CD4-positive, CD25-positive, alpha-beta regulatory T cell (primary cell): ENCODE measurements around the gene RNLS. TPM values are rescaled to one million over a fixed set of nuclear protein-coding genes. Genes with fewer than 3 reads are reported as not detected.

Source experiments
- ATAC-seq, 2 donors: fragments of 150-1000 bp; cut with Tn5 transposase; one replicate each; pipeline ENCODE4 v1.10.0; 2021; ENCODE audit warnings: low read depth in 2 of 2, moderate number of reproducible peaks in 2 of 2, moderate library complexity in 1 of 2
- DNase-seq, 3 donors: peaks; one replicate each; pipeline versions ENCODE4 v3.0.0 to v3.0.0-alpha.2; 2012 to 2022; ENCODE audit warnings: mixed read lengths in 1 of 3
- H3K27ac ChIP-seq: one replicate; pipeline ENCODE4 v1.7.0; 2013; ENCODE audit warnings: mild to moderate bottlenecking, low read length; ENCODE audit not compliant: insufficient read depth, poor library complexity, severe bottlenecking
- H3K27me3 ChIP-seq: one replicate; pipeline ENCODE4 v1.7.0; 2013; ENCODE audit warnings: low read length; ENCODE audit not compliant: control insufficient read depth, insufficient read depth
- H3K36me3 ChIP-seq: one replicate; pipeline ENCODE4 v1.7.0; 2013; ENCODE audit warnings: mild to moderate bottlenecking, low read length, moderate library complexity; ENCODE audit not compliant: control insufficient read depth, insufficient read depth
- H3K4me1 ChIP-seq: 2 replicates; pipeline ENCODE4 v1.7.0; 2013; ENCODE audit warnings: mild to moderate bottlenecking, low read length; ENCODE audit not compliant: insufficient read depth, control insufficient read depth, poor library complexity, severe bottlenecking
- H3K4me3 ChIP-seq: one replicate; pipeline ENCODE4 v1.7.0; 2013; ENCODE audit warnings: low read depth, mild to moderate bottlenecking, low read length, moderate library complexity
- H3K9me3 ChIP-seq, 2 experiments: 1 replicate in 1 of 2; 2 replicates in 1 of 2; pipeline ENCODE4 v1.7.0; 2013; ENCODE audit warnings: low read length in 2 of 2, mild to moderate bottlenecking in 1 of 2, moderate library complexity in 1 of 2; ENCODE audit not compliant: control insufficient read depth in 2 of 2
- H3K27ac Mint-ChIP-seq, 3 donors: one replicate each; pipeline ENCODE4 v1.8.0; 2020 to 2022; ENCODE audit warnings: mild to moderate bottlenecking in 3 of 3, mixed read lengths in 3 of 3, moderate library complexity in 2 of 3
- H3K27me3 Mint-ChIP-seq: one replicate; pipeline ENCODE4 v1.8.0; 2022; ENCODE audit warnings: mild to moderate bottlenecking, mixed read lengths
- H3K36me3 Mint-ChIP-seq: one replicate; pipeline ENCODE4 v1.8.0; 2020; ENCODE audit warnings: mixed read lengths
- H3K4me1 Mint-ChIP-seq, 4 donors: one replicate each; pipeline ENCODE4 v1.8.0; 2020 to 2022; ENCODE audit warnings: mixed read lengths in 4 of 4, mild to moderate bottlenecking in 1 of 4
- H3K4me3 Mint-ChIP-seq, 4 donors: one replicate each; pipeline ENCODE4 v1.8.0; 2020 to 2022; ENCODE audit warnings: mild to moderate bottlenecking in 4 of 4, mixed read lengths in 4 of 4, moderate library complexity in 3 of 4
- H3K9me3 Mint-ChIP-seq, 7 donors: one replicate each; pipeline ENCODE4 v1.8.0; 2020 to 2022; ENCODE audit warnings: mixed read lengths in 7 of 7, mild to moderate bottlenecking in 3 of 7, moderate library complexity in 2 of 7
- polyA plus RNA-seq, 4 donors: library from polyadenylated mRNA; unstranded; fragments of 300-500 nt; fragmentation: Illumina TruSeq; gene quantifications; one replicate each; pipeline ENCODE4 v1.2.3, GENCODE V29; 2021
- total RNA-seq: library from RNA; stranded (reverse); gene quantifications from one replicate; pipeline ENCODE4 v1.2.3, GENCODE V29; 2022

Gene RNLS
- total and polyA plus RNA-seq, 5 donors from 2014 or later = 1.6 to 5.6 (median 4.4) TPM

DNA sequence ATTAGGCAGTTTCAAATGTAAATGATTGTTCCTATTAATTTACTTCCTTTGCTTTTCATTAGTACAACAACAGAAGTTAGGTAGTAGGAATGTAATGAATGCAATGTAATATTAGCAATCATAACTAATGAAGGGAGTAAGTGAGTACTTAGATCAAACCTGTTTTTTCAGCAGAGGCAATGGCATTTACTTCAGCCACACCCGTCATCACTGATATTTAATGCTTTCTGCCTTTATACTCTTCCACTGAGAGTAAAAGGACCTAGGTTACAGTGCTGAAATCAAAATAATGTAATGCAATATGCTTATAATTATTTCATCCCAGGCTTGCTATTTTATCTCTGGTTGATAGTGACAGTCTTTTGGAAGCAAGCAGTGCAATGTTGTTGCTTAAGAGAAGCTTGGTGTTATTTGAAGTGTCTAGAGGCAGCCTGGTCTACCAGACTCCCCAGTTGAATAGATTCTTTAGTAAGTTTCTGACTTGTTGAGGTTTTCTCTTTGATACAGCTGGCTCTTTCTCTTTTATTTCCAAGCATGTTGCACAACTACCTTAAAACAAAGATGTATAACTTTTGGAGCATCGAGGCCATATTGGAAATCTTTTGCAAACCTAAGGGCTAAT lies 149.4 kb downstream of the RNLS start:
- no peaks in the 10 kb centered on the region for H3K9me3 ChIP-seq
- DNase-seq (no peak), ATAC-seq (no peak)
- H3K9me3 Mint-ChIP-seq = peaks cover 0 to 2% (median 0%) of the 10 kb centered on the region in 7 donors
- no peaks in the 10 kb centered on the region for H3K36me3 Mint-ChIP-seq
- no peak overlapping the region for H3K27ac ChIP-seq
- H3K36me3 ChIP-seq = no peaks in the 10 kb centered on the region
- H3K27me3 Mint-ChIP-seq = peaks cover 11% of the 10 kb centered on the region
- no peaks in the 10 kb centered on the region for H3K27me3 ChIP-seq
- no peak overlapping the region for H3K4me3 ChIP-seq
- H3K4me1 Mint-ChIP-seq = peaks cover 0 to 7% (median 2%) of the 10 kb centered on the region in 4 donors
- H3K27ac Mint-ChIP-seq = no peak overlapping the region
- H3K4me3 Mint-ChIP-seq = no peak overlapping the region
- H3K4me1 ChIP-seq = no peaks in the 10 kb centered on the region

- no peaks in the 10 kb centered on the region for H3K27me3 ChIP-seq
- Mint-ChIP-seq H3K4me1 (peaks cover 6 to 13% (median 12%) of the 10 kb centered on the region in 4 donors), H3K4me3 (no peak overlapping the region), H3K9me3 (peaks cover 0 to 5% (median 0%) of the 10 kb centered on the region in 7 donors), H3K27me3 (peaks cover 11% of the 10 kb centered on the region), H3K27ac (no peak overlapping the region), H3K36me3 (no peaks in the 10 kb centered on the region)
- no peak overlapping the region for H3K4me3 ChIP-seq
- ATAC-seq (no peak), DNase-seq (no peak)
- H3K36me3 ChIP-seq = no peaks in the 10 kb centered on the region
- H3K4me1 ChIP-seq = no peaks in the 10 kb centered on the region
- H3K27ac ChIP-seq = no peak overlapping the region
- no peaks in the 10 kb centered on the region for H3K9me3 ChIP-seq
These were observed 152.0 kb downstream of the RNLS start for GRCh38 chr10:88431103-88431502.

- no peaks in the 10 kb centered on the region for H3K4me1 ChIP-seq
- H3K9me3 ChIP-seq = no peaks in the 10 kb centered on the region
- no peaks in the 10 kb centered on the region for H3K36me3 ChIP-seq
- H3K4me3 ChIP-seq = no peak overlapping the region
- H3K27me3 ChIP-seq = no peaks in the 10 kb centered on the region
- Mint-ChIP-seq H3K4me3 (no peak overlapping the region), H3K9me3 (peaks cover 0 to 5% (median 0%) of the 10 kb centered on the region in 7 donors), H3K36me3 (no peaks in the 10 kb centered on the region), H3K4me1 (peaks cover 6 to 15% (median 13%) of the 10 kb centered on the region in 4 donors), H3K27ac (no peak overlapping the region), H3K27me3 (peaks cover 10% of the 10 kb centered on the region)
- no peak overlapping the region for H3K27ac ChIP-seq
- ATAC-seq = no peak
- no peak for DNase-seq
These were observed 154.1 kb downstream of the RNLS start for GRCh38 chr10:88428976-88429375.

DNA sequence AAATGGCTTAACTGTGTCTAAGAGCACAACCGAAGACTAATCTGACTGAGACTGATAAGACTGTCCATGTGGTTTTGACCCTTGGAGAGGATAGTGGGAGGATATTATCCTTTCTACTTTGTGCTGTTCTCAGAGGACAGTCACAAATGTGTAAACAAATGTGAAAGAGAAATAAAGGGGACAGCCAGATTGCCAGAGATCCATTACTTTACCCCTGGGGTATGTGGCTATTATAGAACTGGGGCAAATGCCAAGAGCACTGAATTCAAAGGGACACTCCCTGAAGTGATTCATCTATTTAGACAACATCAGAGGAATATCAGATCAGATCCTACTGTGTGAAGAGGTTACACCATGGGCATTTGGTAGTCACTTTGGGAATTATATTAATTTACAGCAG lies 154.7 kb downstream of the RNLS start:
- DNase-seq (no peak), ATAC-seq (no peak)
- H3K4me3 ChIP-seq = no peak overlapping the region
- Mint-ChIP-seq H3K36me3 (no peaks in the 10 kb centered on the region), H3K4me3 (no peak overlapping the region), H3K4me1 (peaks cover 6 to 14% (median 10%) of the 10 kb centered on the region in 4 donors), H3K9me3 (peaks cover 0 to 5% (median 0%) of the 10 kb centered on the region in 7 donors), H3K27me3 (peaks cover 6% of the 10 kb centered on the region), H3K27ac (no peak overlapping the region)
- no peaks in the 10 kb centered on the region for H3K36me3 ChIP-seq
- no peaks in the 10 kb centered on the region for H3K9me3 ChIP-seq
- H3K27ac ChIP-seq = no peak overlapping the region
- H3K4me1 ChIP-seq = no peaks in the 10 kb centered on the region
- no peaks in the 10 kb centered on the region for H3K27me3 ChIP-seq

DNA sequence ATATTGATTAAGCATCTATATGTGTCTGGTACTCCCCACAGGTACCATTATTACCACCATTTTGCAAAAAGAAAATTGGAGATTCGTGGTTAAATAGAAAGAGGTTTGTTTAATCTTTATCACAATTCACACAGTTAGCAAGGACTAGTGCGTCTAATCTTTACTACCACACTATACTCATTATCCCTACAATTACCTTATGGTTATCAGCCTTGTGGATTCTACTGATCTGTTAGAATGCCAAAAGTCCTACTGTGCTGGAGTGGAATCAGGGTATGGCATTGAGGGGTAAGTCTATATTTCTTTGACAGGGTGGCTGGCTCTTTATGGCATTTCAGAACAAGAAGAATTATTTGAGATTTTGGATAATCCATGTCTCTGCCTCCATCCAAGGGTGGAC lies 156.1 kb downstream of the RNLS start:
- Histone ChIP-seq H3K27ac (no peak overlapping the region), H3K9me3 (no peaks in the 10 kb centered on the region), H3K36me3 (no peaks in the 10 kb centered on the region), H3K27me3 (no peaks in the 10 kb centered on the region), H3K4me1 (no peaks in the 10 kb centered on the region), H3K4me3 (no peak overlapping the region)
- Mint-ChIP-seq H3K36me3 (no peaks in the 10 kb centered on the region), H3K9me3 (peaks cover 0 to 5% (median 0%) of the 10 kb centered on the region in 7 donors), H3K27ac (no peak overlapping the region), H3K4me3 (no peak overlapping the region), H3K27me3 (peaks cover under 1% of the 10 kb centered on the region), H3K4me1 (peaks cover 6 to 14% (median 10%) of the 10 kb centered on the region in 4 donors)
- DNase-seq = no peak
- ATAC-seq = no peak

- Histone ChIP-seq H3K27me3 (no peaks in the 10 kb centered on the region), H3K27ac (no peak overlapping the region), H3K36me3 (no peaks in the 10 kb centered on the region), H3K9me3 (no peaks in the 10 kb centered on the region), H3K4me1 (no peaks in the 10 kb centered on the region), H3K4me3 (no peak overlapping the region)
- H3K27me3 Mint-ChIP-seq = no peaks in the 10 kb centered on the region
- ATAC-seq = no peak
- H3K9me3 Mint-ChIP-seq = peaks cover 0 to 5% (median 0%) of the 10 kb centered on the region in 7 donors
- H3K36me3 Mint-ChIP-seq = no peaks in the 10 kb centered on the region
- no peak overlapping the region for H3K27ac Mint-ChIP-seq
- DNase-seq = no peak
- H3K4me3 Mint-ChIP-seq = no peak overlapping the region
- H3K4me1 Mint-ChIP-seq = peaks cover 6 to 14% (median 10%) of the 10 kb centered on the region in 4 donors
These were observed 158.2 kb downstream of the RNLS start for GRCh38 chr10:88424881-88425280.

DNA sequence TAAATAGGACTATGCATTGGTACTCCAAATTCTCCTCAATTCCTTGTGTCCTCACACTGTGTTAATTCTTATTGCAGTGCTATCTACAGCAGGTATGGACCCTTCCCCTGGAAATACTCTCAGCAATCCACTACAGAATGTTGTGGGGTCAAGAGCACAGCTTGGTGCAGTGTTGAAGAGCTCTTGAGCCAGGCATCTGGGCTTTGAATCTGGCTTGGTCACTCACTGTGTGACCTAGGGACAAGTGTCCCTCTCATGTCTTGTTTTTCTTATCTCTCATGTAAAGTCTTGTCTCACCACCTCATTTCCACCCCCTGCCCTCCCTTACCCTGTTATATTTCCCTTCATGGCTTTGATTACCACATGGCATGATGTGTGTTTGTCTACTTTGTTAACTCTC lies 159.4 kb downstream of the RNLS start:
- no peak overlapping the region for H3K4me3 Mint-ChIP-seq
- ATAC-seq (no peak), DNase-seq (no peak)
- no peaks in the 10 kb centered on the region for H3K36me3 ChIP-seq
- no peak overlapping the region for H3K27ac Mint-ChIP-seq
- H3K4me3 ChIP-seq = no peak overlapping the region
- H3K27ac ChIP-seq = no peak overlapping the region
- H3K9me3 Mint-ChIP-seq = peaks cover 0 to 5% (median 0%) of the 10 kb centered on the region in 7 donors
- H3K4me1 Mint-ChIP-seq = peaks cover 6 to 14% (median 10%) of the 10 kb centered on the region in 4 donors
- no peaks in the 10 kb centered on the region for H3K27me3 ChIP-seq
- H3K36me3 Mint-ChIP-seq = no peaks in the 10 kb centered on the region
- no peaks in the 10 kb centered on the region for H3K9me3 ChIP-seq
- H3K27me3 Mint-ChIP-seq = no peaks in the 10 kb centered on the region
- no peaks in the 10 kb centered on the region for H3K4me1 ChIP-seq

- Histone ChIP-seq H3K27ac (no peak overlapping the region), H3K4me3 (no peak overlapping the region), H3K36me3 (no peaks in the 10 kb centered on the region), H3K4me1 (no peaks in the 10 kb centered on the region), H3K27me3 (no peaks in the 10 kb centered on the region), H3K9me3 (no peaks in the 10 kb centered on the region)
- ATAC-seq (no peak), DNase-seq (no peak)
- Mint-ChIP-seq H3K4me1 (peaks cover 2 to 9% (median 4%) of the 10 kb centered on the region in 4 donors), H3K27ac (no peak overlapping the region), H3K9me3 (peaks cover 0 to 2% (median 0%) of the 10 kb centered on the region in 7 donors), H3K4me3 (no peak overlapping the region), H3K27me3 (no peaks in the 10 kb centered on the region), H3K36me3 (no peaks in the 10 kb centered on the region)
These were observed 161.5 kb downstream of the RNLS start for GRCh38 chr10:88421590-88421989.
